Mesendoderm (in vitro differentiated cells): Measurements from ENCODE around the gene CREB1.

Experiments used
- DNase-seq: peaks from one replicate; pipeline ENCODE4 v3.0.0; 2013
- H2AK5ac ChIP-seq: 2 replicates; pipeline ENCODE4 v1.6.1; 2013; ENCODE audit warnings: low read length, inconsistent platforms
- H2BK120ac ChIP-seq: 2 replicates; pipeline ENCODE4 v1.6.1; 2013; ENCODE audit warnings: low read depth, mild to moderate bottlenecking, low read length, moderate library complexity, mixed read lengths
- H2BK15ac ChIP-seq: replicated peaks from 2 replicates; pipeline ENCODE4 v1.6.1; 2013; ENCODE audit warnings: low read depth, mild to moderate bottlenecking, moderate library complexity
- H2BK5ac ChIP-seq: 2 replicates; pipeline ENCODE4 v1.6.1; 2013; ENCODE audit warnings: low read length, inconsistent platforms
- H3K18ac ChIP-seq: 2 replicates; pipeline ENCODE4 v1.6.1; 2013; ENCODE audit warnings: mild to moderate bottlenecking, low read length, mixed read lengths
- H3K23ac ChIP-seq: one replicate; pipeline ENCODE4 v1.6.1; 2013; ENCODE audit warnings: low read length
- H3K27ac ChIP-seq: 2 replicates; pipeline ENCODE4 v1.5.1; 2013; ENCODE audit warnings: low read depth, mild to moderate bottlenecking, inconsistent platforms, low read length, moderate library complexity
- H3K27me3 ChIP-seq: 2 replicates; pipeline ENCODE4 v1.6.1; 2013; ENCODE audit warnings: low read length, control low read depth, mild to moderate bottlenecking, inconsistent platforms; ENCODE audit not compliant: insufficient read depth, poor library complexity
- H3K36me3 ChIP-seq: 2 replicates; pipeline ENCODE4 v1.6.1; 2013; ENCODE audit warnings: low read length, inconsistent platforms; ENCODE audit not compliant: control insufficient read depth, insufficient read depth
- H3K4ac ChIP-seq: one replicate; pipeline ENCODE4 v1.6.1; 2013; ENCODE audit warnings: low read depth, mild to moderate bottlenecking, low read length, moderate library complexity
- H3K4me1 ChIP-seq: 2 replicates; pipeline ENCODE4 v1.6.1; 2013; ENCODE audit warnings: low read depth, low read length, inconsistent platforms; ENCODE audit not compliant: control insufficient read depth
- H3K4me2 ChIP-seq: 2 replicates; pipeline ENCODE4 v1.6.1; 2013; ENCODE audit warnings: low read length
- H3K4me3 ChIP-seq: 2 replicates; pipeline ENCODE4 v1.5.1; 2013; ENCODE audit warnings: mild to moderate bottlenecking, low read length
- H3K56ac ChIP-seq: one replicate; pipeline ENCODE4 v1.6.1; 2013; ENCODE audit warnings: low read length
- H3K79me1 ChIP-seq: 2 replicates; pipeline ENCODE4 v1.6.1; 2013; ENCODE audit warnings: low read length, inconsistent platforms
- H3K79me2 ChIP-seq: 2 replicates; pipeline ENCODE4 v1.6.1; 2013; ENCODE audit warnings: mild to moderate bottlenecking, low read length; ENCODE audit not compliant: control insufficient read depth, insufficient read depth
- H3K9ac ChIP-seq: 2 replicates; pipeline ENCODE4 v1.6.1; 2013; ENCODE audit warnings: low read length, inconsistent platforms
- H4K5ac ChIP-seq: one replicate; pipeline ENCODE4 v1.6.1; 2013; ENCODE audit warnings: low read length
- H4K8ac ChIP-seq: one replicate; pipeline ENCODE4 v1.6.1; 2013; ENCODE audit warnings: low read depth, mild to moderate bottlenecking, control low read depth, low read length, moderate library complexity
- WGBS: extraction: QIAGEN DNeasy Blood & Tissue Kit; methylation state at CpG from one replicate; pipeline ENCODE4 v1.1.7; 2013; ENCODE audit warnings: low lambda C conversion rate, missing lambda C conversion rate; ENCODE audit not compliant: insufficient coverage; ENCODE audit errors: extremely low coverage; 5-methylcytosine and 5-hydroxymethylcytosine counted together

Gene CREB1

DNA sequence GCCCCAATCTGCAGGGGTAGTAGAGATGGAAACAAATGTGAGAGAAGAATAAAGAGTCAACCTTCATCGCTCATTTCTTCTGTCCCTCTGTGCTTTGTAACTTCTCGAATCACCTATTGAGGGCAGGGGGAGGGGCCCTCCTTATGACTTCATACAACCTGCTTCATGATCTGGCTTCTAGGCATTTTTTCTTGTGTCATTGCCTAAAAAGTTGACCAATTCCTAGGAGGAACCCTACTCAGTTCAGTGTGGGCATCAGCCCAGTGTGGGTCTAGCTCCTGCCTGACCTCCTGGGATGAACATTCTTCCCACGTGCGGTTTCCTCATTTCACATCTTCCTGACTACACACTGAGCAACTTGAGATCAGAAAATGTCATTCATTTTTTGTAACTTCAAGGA, 46.3 kb upstream of the CREB1 start:
- Histone ChIP-seq H3K27me3 (no peaks in the 10 kb centered on the region), H2BK120ac (no peak overlapping the region), H3K27ac (no peak overlapping the region), H3K4ac (no peak overlapping the region), H2BK5ac (no peak overlapping the region), H2AK5ac (no peak overlapping the region), H3K4me3 (no peak overlapping the region), H3K9ac (no peak overlapping the region), H3K56ac (no peak overlapping the region), H3K36me3 (no peaks in the 10 kb centered on the region), H4K5ac (no peak overlapping the region), H3K4me2 (no peak overlapping the region), H3K18ac (no peak overlapping the region), H3K79me2 (no peaks in the 10 kb centered on the region), H3K23ac (no peak overlapping the region), H4K8ac (no peak overlapping the region), H3K4me1 (no peaks in the 10 kb centered on the region), H2BK15ac (no peak overlapping the region), H3K79me1 (no peaks in the 10 kb centered on the region)
- no peak for DNase-seq
- WGBS: no CpG with 5 or more reads among the region's 4 CpGs

DNA sequence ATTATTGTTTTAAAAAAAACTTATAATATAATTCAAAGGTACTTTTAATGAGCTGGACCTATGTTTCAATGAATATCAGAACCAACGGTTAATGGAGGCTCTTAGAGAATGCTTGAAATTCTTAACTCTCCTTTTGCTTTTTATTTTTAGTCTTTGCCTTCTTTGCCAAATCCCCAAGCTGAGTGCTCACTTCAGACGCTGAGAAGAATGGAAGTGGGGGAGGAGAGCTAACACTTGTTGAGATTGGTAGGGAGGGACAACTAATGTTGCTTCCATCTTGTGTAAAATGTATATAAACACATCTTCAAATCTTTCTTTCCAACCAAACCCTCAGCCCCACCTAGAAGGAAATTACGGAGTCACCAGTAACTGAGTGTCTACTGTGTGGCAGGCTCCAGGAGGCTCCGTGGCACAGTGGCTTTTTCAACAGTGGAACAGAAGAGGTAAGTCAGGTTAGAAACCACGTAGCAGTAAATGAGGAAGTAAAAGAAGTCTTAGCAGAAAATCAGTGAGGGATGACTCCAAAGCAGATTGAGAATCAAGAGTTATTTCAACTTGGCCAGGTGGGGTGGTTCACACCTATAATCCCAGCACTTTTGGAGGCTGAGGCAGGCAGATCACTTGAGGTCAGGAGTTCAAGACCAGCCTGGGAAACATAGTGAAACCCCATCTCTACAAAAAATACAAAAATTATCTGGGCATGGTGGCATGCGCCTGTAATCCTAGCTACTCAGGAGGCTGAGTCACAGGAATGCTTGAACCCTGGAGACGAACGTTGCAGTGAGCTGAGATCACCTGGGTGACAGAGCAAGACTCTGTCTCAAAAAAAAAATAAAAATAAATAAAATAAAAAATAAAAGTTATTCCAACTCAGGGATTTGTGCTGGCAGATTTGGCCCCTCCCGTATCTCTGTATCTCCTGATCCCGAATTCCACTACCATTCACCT, 45.0 kb upstream of the CREB1 start:
- Histone ChIP-seq H4K5ac (no peak overlapping the region), H3K27me3 (no peaks in the 10 kb centered on the region), H3K4me2 (no peak overlapping the region), H2AK5ac (no peak overlapping the region), H3K36me3 (no peaks in the 10 kb centered on the region), H2BK120ac (no peak overlapping the region), H3K4me3 (no peak overlapping the region), H2BK15ac (no peak overlapping the region), H3K9ac (no peak overlapping the region), H4K8ac (no peak overlapping the region), H3K4me1 (no peaks in the 10 kb centered on the region), H3K27ac (no peak overlapping the region), H3K79me1 (no peaks in the 10 kb centered on the region), H3K79me2 (no peaks in the 10 kb centered on the region), H3K23ac (no peak overlapping the region), H3K18ac (no peak overlapping the region), H3K56ac (no peak overlapping the region), H3K4ac (no peak overlapping the region), H2BK5ac (no peak overlapping the region)
- DNase-seq: no peak
- no CpG with 5 or more reads among the region's 10 CpGs for WGBS

DNA sequence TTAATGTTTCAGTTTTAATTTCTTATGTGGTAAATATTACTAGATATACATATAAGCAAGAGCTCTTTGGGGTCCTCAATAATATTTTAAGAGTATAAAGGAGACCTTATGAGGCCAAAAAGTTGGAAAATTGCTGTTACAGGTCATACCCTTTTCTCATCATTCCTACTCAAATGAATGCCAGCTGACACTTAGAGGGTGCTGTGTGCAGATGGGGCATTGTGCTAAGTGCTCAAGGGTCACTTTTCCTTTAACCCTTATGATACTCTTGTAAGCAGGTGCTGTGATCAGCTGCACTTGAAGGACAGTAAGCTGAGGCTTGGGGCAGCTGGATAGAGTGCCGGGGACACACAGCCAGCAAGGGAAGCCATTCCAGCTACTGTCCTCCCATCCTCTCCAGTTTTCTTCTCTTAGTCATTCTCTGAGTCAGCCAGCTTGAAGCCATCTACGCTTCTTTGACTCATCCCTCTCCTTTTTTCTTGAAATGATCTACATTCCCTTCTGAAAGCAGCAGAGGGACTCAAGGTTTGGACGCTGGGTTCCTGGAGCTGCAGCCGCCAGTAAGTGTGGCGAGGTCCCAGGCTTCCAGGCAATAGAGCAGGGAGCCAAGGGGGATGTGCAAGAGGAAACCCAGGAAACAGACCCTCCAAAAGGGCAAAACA, 42.0 kb upstream of the CREB1 start:
- H3K18ac ChIP-seq: no peak overlapping the region
- no peak overlapping the region for H3K9ac ChIP-seq
- H3K79me1 ChIP-seq: no peaks in the 10 kb centered on the region
- H3K27ac ChIP-seq: no peak overlapping the region
- no peak overlapping the region for H2BK120ac ChIP-seq
- H3K23ac ChIP-seq: no peak overlapping the region
- H3K27me3 ChIP-seq: no peaks in the 10 kb centered on the region
- no peaks in the 10 kb centered on the region for H3K79me2 ChIP-seq
- H4K8ac ChIP-seq: no peak overlapping the region
- H3K4me2 ChIP-seq: no peak overlapping the region
- no peak overlapping the region for H3K4ac ChIP-seq
- no peaks in the 10 kb centered on the region for H3K36me3 ChIP-seq
- WGBS: no CpG with 5 or more reads among the region's 5 CpGs
- H3K4me3 ChIP-seq: no peak overlapping the region
- no peaks in the 10 kb centered on the region for H3K4me1 ChIP-seq
- no peak overlapping the region for H2BK5ac ChIP-seq
- no peak overlapping the region for H3K56ac ChIP-seq
- peak; percentile 62 for DNase-seq
- H2AK5ac ChIP-seq: no peak overlapping the region
- H2BK15ac ChIP-seq: no peak overlapping the region
- no peak overlapping the region for H4K5ac ChIP-seq

DNA sequence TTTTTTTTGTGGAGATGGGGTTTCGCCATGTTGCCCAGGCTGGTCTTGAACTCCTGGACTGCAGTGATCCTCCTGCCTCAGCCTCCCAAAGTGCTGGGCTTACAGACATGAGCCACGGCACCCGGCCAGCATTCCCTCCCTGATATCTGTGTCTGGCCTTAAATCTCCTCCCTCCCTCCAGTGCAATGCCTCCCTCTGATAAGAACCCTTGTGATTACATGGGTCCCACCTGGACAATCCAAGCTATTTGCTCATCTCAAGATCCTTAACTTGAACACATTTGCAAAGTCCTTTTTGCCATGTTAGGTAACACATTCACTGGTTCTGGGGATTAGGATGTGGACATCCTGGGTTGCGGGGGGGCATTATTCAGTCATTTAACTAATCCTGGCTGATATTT, 40.5 kb upstream of the CREB1 start:
- no peak overlapping the region for H4K5ac ChIP-seq
- H3K79me1 ChIP-seq: no peaks in the 10 kb centered on the region
- H3K18ac ChIP-seq: no peak overlapping the region
- no peak overlapping the region for H3K4ac ChIP-seq
- H4K8ac ChIP-seq: no peak overlapping the region
- H2BK120ac ChIP-seq: no peak overlapping the region
- H3K9ac ChIP-seq: no peak overlapping the region
- no peak overlapping the region for H3K4me3 ChIP-seq
- H3K4me2 ChIP-seq: no peak overlapping the region
- no peak overlapping the region for H3K23ac ChIP-seq
- no peak overlapping the region for H3K27ac ChIP-seq
- H3K79me2 ChIP-seq: no peaks in the 10 kb centered on the region
- no peak overlapping the region for H2AK5ac ChIP-seq
- no peaks in the 10 kb centered on the region for H3K27me3 ChIP-seq
- no peak overlapping the region for H3K56ac ChIP-seq
- no peak overlapping the region for H2BK5ac ChIP-seq
- no CpG with 5 or more reads among the region's 4 CpGs for WGBS
- H3K36me3 ChIP-seq: no peaks in the 10 kb centered on the region
- no peak for DNase-seq
- H3K4me1 ChIP-seq: no peaks in the 10 kb centered on the region
- no peak overlapping the region for H2BK15ac ChIP-seq

DNA sequence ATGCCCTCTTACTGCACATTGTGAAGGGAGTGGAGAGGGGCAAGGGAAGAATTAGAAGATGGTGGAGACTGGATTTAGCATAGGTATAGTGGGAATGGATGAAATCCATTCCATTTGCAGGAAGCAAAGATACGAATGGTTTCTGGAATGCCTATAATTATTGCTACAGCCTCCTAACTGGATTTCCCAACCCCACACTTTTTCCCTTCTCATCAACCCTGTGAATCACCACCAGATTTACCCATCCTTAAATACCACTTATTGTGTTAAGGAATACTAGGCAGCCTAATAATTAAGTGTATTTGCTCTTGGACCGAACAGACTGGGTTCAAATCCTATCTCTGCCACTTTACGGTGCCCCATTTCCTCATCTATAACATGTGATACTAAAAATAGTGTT, 39.3 kb upstream of the CREB1 start:
- Histone ChIP-seq H3K27me3 (no peaks in the 10 kb centered on the region), H3K4me3 (no peak overlapping the region), H3K4me2 (no peak overlapping the region), H3K18ac (no peak overlapping the region), H3K36me3 (no peaks in the 10 kb centered on the region), H2BK5ac (no peak overlapping the region), H3K79me2 (no peaks in the 10 kb centered on the region), H3K79me1 (no peaks in the 10 kb centered on the region), H2BK15ac (no peak overlapping the region), H2BK120ac (no peak overlapping the region), H3K4me1 (no peaks in the 10 kb centered on the region), H3K9ac (no peak overlapping the region), H3K4ac (no peak overlapping the region), H3K56ac (no peak overlapping the region), H4K8ac (no peak overlapping the region), H3K23ac (no peak overlapping the region), H4K5ac (no peak overlapping the region), H3K27ac (no peak overlapping the region), H2AK5ac (no peak overlapping the region)
- WGBS: no CpG with 5 or more reads among the region's 3 CpGs
- DNase-seq: no peak
